ENCODE measurements around the gene CLEC3B.

Gene CLEC3B

DNA sequence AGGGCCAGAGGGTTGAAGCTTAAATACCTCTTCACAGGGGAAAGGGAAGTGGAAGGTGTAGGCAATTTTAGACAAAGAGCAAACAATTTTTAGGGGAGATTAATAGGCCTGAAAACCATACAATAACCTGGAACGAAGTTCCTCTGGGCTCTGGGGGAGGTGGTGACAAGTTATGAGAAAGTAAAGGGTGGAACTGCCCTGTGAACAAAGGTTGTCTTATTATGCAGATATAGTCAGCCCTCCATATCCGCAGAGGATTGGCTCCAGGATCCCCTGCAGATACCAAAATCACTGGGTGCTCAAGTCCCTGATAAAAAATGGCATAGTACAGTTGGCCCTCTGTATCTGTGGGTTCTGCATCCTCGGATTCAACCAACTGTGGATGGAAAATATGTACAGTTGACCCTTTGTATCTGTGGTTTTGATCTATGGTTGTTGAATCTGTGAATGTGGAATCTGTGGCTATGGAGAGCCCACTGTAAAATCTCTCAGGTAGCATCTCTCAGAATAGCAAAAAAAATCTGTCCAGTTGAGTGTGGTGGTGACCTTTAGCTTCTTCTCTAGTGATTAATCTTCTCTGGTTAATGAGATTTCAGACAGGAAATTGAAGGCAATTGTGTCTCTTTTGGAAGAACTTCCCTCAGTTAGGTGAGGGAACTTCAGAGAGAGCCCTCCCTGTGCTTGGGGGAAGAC lies 40.2 kb downstream of the CLEC3B start:
- Histone ChIP-seq H3K27ac (ENCODE audit: low read depth, low read length, poor library complexity, severe bottlenecking) (no peak overlapping the region), H3K4me3 (ENCODE audit: low read depth, low read length, poor library complexity, severe bottlenecking) (no peak overlapping the region), H3K36me3 (ENCODE audit: insufficient read depth, low read length) (no peaks in the 10 kb centered on the region), H3F3A (ENCODE audit: insufficient read depth, low read length) (no peaks in the 10 kb centered on the region), H3K79me2 (ENCODE audit: insufficient read depth, low read length) (no peaks in the 10 kb centered on the region), H3K27me3 (ENCODE audit: insufficient read depth, low read length) (no peaks in the 10 kb centered on the region), H3K4me1 (ENCODE audit: insufficient read depth, low read length, severe bottlenecking) (no peaks in the 10 kb centered on the region), H3K9me3 (ENCODE audit: low read length) (no peaks in the 10 kb centered on the region), H3K9ac (ENCODE audit: low read length) (no peak overlapping the region), H2AFZ (ENCODE audit: low read length) (no peak overlapping the region), H3K9me2 (ENCODE audit: low read depth, low read length) (no peaks in the 10 kb centered on the region), H3K4me2 (ENCODE audit: low read length) (no peak overlapping the region), H4K20me1 (ENCODE audit: insufficient read depth, low read length) (no peaks in the 10 kb centered on the region)
- TF ChIP-seq EZH2 (IDR thresholded peaks at IDR 0.05; ENCODE audit: borderline replicate concordance, low read length): no peak
- TF ChIP-seq, protein P1, sequence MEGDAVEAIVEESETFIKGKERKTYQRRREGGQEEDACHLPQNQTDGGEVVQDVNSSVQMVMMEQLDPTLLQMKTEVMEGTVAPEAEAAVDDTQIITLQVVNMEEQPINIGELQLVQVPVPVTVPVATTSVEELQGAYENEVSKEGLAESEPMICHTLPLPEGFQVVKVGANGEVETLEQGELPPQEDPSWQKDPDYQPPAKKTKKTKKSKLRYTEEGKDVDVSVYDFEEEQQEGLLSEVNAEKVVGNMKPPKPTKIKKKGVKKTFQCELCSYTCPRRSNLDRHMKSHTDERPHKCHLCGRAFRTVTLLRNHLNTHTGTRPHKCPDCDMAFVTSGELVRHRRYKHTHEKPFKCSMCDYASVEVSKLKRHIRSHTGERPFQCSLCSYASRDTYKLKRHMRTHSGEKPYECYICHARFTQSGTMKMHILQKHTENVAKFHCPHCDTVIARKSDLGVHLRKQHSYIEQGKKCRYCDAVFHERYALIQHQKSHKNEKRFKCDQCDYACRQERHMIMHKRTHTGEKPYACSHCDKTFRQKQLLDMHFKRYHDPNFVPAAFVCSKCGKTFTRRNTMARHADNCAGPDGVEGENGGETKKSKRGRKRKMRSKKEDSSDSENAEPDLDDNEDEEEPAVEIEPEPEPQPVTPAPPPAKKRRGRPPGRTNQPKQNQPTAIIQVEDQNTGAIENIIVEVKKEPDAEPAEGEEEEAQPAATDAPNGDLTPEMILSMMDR (IDR thresholded peaks at IDR 0.05; ENCODE audit: low read length): no peak

DNA sequence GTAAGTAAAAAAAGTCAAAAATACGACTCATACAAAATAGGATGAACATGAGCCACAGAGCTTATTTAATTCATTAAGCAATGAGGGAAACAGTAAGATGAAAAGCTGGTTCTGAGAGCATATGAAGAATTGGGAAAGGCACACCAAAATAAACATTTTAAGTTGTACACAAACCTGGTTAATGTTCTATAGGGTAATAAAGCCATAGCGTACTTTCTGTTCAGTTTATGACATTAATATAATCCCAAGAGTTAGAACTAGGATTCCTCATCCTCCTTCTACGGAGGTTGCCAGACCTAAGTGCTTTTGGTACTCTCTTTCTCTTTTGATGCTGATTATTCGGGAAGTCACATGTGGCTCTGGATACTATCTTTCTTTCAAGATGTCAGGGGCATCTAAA lies 41.4 kb downstream of the CLEC3B start:
- Histone ChIP-seq H4K20me1 (ENCODE audit: insufficient read depth, low read length) (no peaks in the 10 kb centered on the region), H3K4me2 (ENCODE audit: low read length) (no peak overlapping the region), H3K27ac (ENCODE audit: low read depth, low read length, poor library complexity, severe bottlenecking) (no peak overlapping the region), H2AFZ (ENCODE audit: low read length) (no peak overlapping the region), H3K79me2 (ENCODE audit: insufficient read depth, low read length) (no peaks in the 10 kb centered on the region), H3K9me2 (ENCODE audit: low read depth, low read length) (no peaks in the 10 kb centered on the region), H3K27me3 (ENCODE audit: insufficient read depth, low read length) (no peaks in the 10 kb centered on the region), H3K9me3 (ENCODE audit: low read length) (no peaks in the 10 kb centered on the region), H3F3A (ENCODE audit: insufficient read depth, low read length) (no peaks in the 10 kb centered on the region), H3K9ac (ENCODE audit: low read length) (no peak overlapping the region), H3K36me3 (ENCODE audit: insufficient read depth, low read length) (no peaks in the 10 kb centered on the region), H3K4me1 (ENCODE audit: insufficient read depth, low read length, severe bottlenecking) (no peaks in the 10 kb centered on the region), H3K4me3 (ENCODE audit: low read depth, low read length, poor library complexity, severe bottlenecking) (no peak overlapping the region)
- TF ChIP-seq, protein P1 (IDR thresholded peaks at IDR 0.05; ENCODE audit: low read length): no peak
- no peak for TF ChIP-seq EZH2 (IDR thresholded peaks at IDR 0.05; ENCODE audit: borderline replicate concordance, low read length)

DNA sequence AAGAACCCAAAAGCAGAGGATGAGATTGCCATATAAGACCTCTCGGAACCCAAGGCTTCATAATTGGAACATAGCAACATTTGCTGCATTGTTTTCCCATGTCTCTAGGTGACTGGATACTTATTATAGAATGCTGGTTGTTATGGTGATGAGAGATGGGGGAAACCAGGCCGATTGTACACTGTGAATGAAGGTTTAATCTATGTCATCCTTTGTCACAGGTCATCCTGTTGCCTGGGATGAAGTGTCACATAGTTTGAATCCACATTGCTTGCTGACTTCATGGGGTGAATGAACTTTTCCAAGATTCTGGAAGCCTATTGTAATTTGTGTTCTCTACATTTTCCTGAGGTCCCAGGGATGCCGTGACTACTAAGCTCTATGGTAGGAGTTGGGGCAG lies 41.8 kb downstream of the CLEC3B start:
- Histone ChIP-seq H3K4me3 (ENCODE audit: low read depth, low read length, poor library complexity, severe bottlenecking) (no peak overlapping the region), H3K27me3 (ENCODE audit: insufficient read depth, low read length) (no peaks in the 10 kb centered on the region), H3K9ac (ENCODE audit: low read length) (no peak overlapping the region), H3F3A (ENCODE audit: insufficient read depth, low read length) (no peaks in the 10 kb centered on the region), H3K27ac (ENCODE audit: low read depth, low read length, poor library complexity, severe bottlenecking) (no peak overlapping the region), H3K79me2 (ENCODE audit: insufficient read depth, low read length) (no peaks in the 10 kb centered on the region), H3K36me3 (ENCODE audit: insufficient read depth, low read length) (no peaks in the 10 kb centered on the region), H3K9me2 (ENCODE audit: low read depth, low read length) (no peaks in the 10 kb centered on the region), H4K20me1 (ENCODE audit: insufficient read depth, low read length) (no peaks in the 10 kb centered on the region), H3K4me1 (ENCODE audit: insufficient read depth, low read length, severe bottlenecking) (no peaks in the 10 kb centered on the region), H3K4me2 (ENCODE audit: low read length) (no peak overlapping the region), H3K9me3 (ENCODE audit: low read length) (no peaks in the 10 kb centered on the region), H2AFZ (ENCODE audit: low read length) (no peak overlapping the region)
- TF ChIP-seq EZH2 (IDR thresholded peaks at IDR 0.05; ENCODE audit: borderline replicate concordance, low read length): no peak
- TF ChIP-seq, protein P1 (IDR thresholded peaks at IDR 0.05; ENCODE audit: low read length): no peak
